Measurements from ENCODE around the gene DMAC2.

- TF ChIP-seq CTCF (IDR thresholded peaks at IDR 0.05; ENCODE audit: insufficient read depth, low read depth, low read length) (no peak), EZH2 (IDR thresholded peaks at IDR 0.05; ENCODE audit: insufficient read depth, low read length) (no peak)
Observed at GRCh38 chr19:41408256-41408655, 31.5 kb downstream of the DMAC2 start.
